ENCODE measurements around the gene RASSF9.

DNA sequence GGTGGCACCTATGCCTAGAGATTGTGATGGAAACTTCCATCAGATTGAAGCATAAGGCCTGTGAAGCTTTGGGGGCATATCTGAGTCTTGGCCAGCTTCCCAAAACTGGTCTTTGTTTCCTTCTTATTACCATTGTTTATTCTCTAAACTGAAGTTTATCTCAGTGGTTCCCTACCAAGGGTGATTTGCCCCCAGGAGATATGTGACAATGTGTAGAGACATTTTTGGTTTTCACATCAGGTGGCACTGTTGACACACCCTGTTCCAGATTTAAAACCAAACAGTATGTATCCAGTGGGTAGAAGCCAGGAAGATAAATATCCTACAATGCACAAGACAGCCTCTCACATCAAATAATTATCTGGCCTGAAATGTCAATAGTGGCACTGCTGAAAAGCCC, 22.1 kb downstream of the RASSF9 start:
- TF ChIP-seq, protein P1, sequence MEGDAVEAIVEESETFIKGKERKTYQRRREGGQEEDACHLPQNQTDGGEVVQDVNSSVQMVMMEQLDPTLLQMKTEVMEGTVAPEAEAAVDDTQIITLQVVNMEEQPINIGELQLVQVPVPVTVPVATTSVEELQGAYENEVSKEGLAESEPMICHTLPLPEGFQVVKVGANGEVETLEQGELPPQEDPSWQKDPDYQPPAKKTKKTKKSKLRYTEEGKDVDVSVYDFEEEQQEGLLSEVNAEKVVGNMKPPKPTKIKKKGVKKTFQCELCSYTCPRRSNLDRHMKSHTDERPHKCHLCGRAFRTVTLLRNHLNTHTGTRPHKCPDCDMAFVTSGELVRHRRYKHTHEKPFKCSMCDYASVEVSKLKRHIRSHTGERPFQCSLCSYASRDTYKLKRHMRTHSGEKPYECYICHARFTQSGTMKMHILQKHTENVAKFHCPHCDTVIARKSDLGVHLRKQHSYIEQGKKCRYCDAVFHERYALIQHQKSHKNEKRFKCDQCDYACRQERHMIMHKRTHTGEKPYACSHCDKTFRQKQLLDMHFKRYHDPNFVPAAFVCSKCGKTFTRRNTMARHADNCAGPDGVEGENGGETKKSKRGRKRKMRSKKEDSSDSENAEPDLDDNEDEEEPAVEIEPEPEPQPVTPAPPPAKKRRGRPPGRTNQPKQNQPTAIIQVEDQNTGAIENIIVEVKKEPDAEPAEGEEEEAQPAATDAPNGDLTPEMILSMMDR (IDR thresholded peaks at IDR 0.05) = no peak
- TF ChIP-seq POLR2A (IDR thresholded peaks at IDR 0.05) (no peak), POLR2AphosphoS5 (IDR thresholded peaks at IDR 0.05) (no peak)

All from transverse colon (tissue), 4 donors.